ENCODE data around the gene NFS1. TPM values are rescaled to one million over a fixed set of nuclear protein-coding genes. Genes with fewer than 3 reads are reported as not detected.
A peak's percentile ranks its signal among the peaks of the same experiment; 100 is the strongest.

The NFS1 gene
- polyA plus RNA-seq, 1 of the 3 experiments (the other 2 are of a cell fraction): 75.6 TPM

DNA sequence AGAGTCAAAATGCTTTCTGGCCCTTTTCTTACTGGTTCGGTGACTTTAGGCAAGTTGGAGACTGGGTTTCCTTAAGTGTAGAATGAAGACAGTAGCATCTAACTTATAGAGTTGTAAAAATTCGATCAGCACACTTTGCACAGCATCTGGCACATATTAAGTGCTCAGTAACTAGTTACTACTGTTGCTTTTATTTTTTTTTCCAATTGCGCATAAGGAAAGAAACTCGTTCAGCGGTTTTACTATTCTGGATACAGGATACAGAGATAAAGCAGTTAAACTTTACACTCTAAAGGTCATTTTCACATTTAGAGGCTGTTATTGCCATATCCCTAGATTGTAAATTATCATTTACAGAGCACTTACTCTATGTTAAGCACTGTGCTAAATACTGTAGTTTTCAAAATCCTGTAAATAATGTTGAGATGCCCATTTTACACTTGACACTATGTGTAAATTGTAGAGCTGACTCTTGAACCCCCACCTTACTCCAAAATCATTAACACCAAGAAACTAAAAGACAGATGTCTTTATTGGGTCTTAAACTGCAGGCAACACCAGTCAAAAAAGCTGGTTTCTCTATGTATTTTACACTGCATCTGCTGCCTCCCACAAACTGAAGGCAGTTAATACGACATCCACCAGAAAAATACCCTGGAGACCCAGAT is 939 bp upstream of the NFS1 start:
- peak overlapping the region; percentile 92 for H3K4me2 ChIP-seq
- POLR2A ChIA-PET: interaction anchor here (0.8 to 2.1 kb wide), 3 partner anchors 11 to 42 kb away, joined by 3 to 17 read pairs (median 3); partner anchors contain the start of gene RBM39
- peaks cover 0 to 16% of the 10 kb centered on the region in 2 experiments; a peak in 3 of 4 replicates for H3K4me1 ChIP-seq (ENCODE audit: control insufficient read depth in 1 of 2, insufficient read depth in 2 of 2, low read depth in 1 of 2, low read length in 1 of 2)
- peaks cover 73% of the 10 kb centered on the region for H3K79me2 ChIP-seq (ENCODE audit: insufficient read depth)
- peaks cover 44 to 63% of the 10 kb centered on the region in 2 experiments for H3K36me3 ChIP-seq (replicated peaks in 1 of 2; ENCODE audit: control insufficient read depth in 1 of 2, insufficient read depth in 2 of 2, low read length in 1 of 2)
- H3K27ac ChIP-seq (ENCODE audit: low read depth in 2 of 2, low read length in 1 of 2): peak overlapping the region; percentile 88 to 89
- no peaks in the 10 kb centered on the region for H3K27me3 ChIP-seq (ENCODE audit: insufficient read depth)
- CTCF ChIA-PET: interaction anchor here (0.8 to 4.7 kb wide), 7 partner anchors 11 to 247 kb away, joined by 3 to 18 read pairs (median 5); partner anchors contain the start of genes CPNE1, RBM12 and RBM39
- no peaks in the 10 kb centered on the region for H3K9me3 ChIP-seq
- H4K20me1 ChIP-seq (ENCODE audit: insufficient read depth): peaks cover 26% of the 10 kb centered on the region
- TF ChIP-seq EZH2phosphoT487 (IDR thresholded peaks at IDR 0.05; ENCODE audit: borderline replicate concordance, low read depth): no peak
- TF ChIP-seq, protein P1, sequence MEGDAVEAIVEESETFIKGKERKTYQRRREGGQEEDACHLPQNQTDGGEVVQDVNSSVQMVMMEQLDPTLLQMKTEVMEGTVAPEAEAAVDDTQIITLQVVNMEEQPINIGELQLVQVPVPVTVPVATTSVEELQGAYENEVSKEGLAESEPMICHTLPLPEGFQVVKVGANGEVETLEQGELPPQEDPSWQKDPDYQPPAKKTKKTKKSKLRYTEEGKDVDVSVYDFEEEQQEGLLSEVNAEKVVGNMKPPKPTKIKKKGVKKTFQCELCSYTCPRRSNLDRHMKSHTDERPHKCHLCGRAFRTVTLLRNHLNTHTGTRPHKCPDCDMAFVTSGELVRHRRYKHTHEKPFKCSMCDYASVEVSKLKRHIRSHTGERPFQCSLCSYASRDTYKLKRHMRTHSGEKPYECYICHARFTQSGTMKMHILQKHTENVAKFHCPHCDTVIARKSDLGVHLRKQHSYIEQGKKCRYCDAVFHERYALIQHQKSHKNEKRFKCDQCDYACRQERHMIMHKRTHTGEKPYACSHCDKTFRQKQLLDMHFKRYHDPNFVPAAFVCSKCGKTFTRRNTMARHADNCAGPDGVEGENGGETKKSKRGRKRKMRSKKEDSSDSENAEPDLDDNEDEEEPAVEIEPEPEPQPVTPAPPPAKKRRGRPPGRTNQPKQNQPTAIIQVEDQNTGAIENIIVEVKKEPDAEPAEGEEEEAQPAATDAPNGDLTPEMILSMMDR (IDR thresholded peaks at IDR 0.05): no peak
- TF ChIP-seq RXRA (IDR thresholded peaks at IDR 0.05; ENCODE audit: borderline replicate concordance, low read depth): no peak
- TF ChIP-seq RAD21 (IDR thresholded peaks at IDR 0.05; ENCODE audit: low read length): no peak
- TF ChIP-seq MEF2A (IDR thresholded peaks at IDR 0.05; ENCODE audit: borderline replicate concordance, low read depth): no peak
- TF ChIP-seq TEAD4 (IDR thresholded peaks at IDR 0.05; ENCODE audit: borderline replicate concordance, insufficient read depth): no peak
- TF ChIP-seq EP300 (IDR thresholded peaks at IDR 0.05; ENCODE audit: borderline replicate concordance in 1 of 2, low read depth in 1 of 2, low read length in 1 of 2): no peak
- TF ChIP-seq MAX (IDR thresholded peaks at IDR 0.05; ENCODE audit: low read depth): no peak
- no peaks in the 10 kb centered on the region for H3K9me2 ChIP-seq
- peak overlapping the region; percentile 82 to 90 for H3K4me3 ChIP-seq (ENCODE audit: low read depth in 2 of 2, low read length in 1 of 2)
- H3K9ac ChIP-seq: peak overlapping the region; percentile 95
- DNase-seq: no peak
- WGBS (ENCODE audit: low lambda C conversion rate): 22% methylated on average over 6 of the region's 6 CpGs
- H2AFZ ChIP-seq (ENCODE audit: low read depth): peak overlapping the region; percentile 97; the same call in 1 of the 2 replicates
- H3F3A ChIP-seq (replicated peaks; ENCODE audit: insufficient read depth): peaks cover 53% of the 10 kb centered on the region

DNA sequence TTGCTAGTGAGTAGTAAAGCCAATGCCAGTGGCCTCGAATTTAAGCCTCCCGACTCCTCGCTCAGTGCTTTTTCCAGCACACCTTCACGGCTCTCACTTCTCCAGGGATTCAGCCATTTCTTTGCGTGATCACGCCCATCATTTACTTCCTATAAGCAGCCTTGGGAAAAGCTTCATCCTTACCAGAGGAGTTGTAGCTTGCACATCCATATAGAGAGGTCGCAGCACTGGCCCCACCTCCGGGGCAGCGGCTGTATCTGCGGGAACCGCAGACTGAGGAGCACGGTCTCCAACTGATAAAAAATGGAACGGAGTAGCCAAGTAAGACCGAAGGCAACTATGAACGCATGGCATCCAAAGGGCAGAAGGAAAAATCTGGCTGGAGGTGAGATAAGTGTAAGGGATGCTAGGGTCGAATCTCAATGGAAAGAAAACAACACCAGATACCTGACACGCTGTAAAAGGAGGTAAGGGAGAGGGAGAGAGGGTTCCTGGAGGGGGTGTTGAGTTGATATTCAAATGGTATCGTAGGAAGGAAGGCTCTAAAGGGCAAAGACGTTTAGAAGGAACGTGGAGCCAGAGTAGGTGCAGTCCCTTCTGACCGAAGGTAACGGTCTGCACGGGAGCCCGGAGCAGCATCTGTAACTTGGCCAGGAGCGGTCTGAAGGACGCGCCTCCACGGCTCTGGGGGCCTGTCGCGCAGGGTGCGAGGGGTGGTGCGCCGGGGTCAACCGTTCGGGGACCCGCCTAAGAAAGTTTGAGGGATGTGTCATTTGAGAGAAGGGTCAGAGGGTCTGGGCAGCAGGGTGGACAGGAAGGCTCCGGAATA is 640 bp downstream of the NFS1 start:
- ChIA-PET CTCF (interaction anchor here (1.0 to 4.7 kb wide), 4 partner anchors 13 to 187 kb away, joined by 3 to 18 read pairs (median 8); partner anchors contain the start of genes CPNE1 and RBM12), POLR2A (interaction anchor here (0.6 to 2.1 kb wide), 3 partner anchors 44 to 82 kb away, joined by 3 to 17 read pairs (median 5); partner anchors contain the start of gene RBM39)
- peaks cover 38% of the 10 kb centered on the region for H3F3A ChIP-seq (replicated peaks; ENCODE audit: insufficient read depth)
- H3K9me2 ChIP-seq: no peaks in the 10 kb centered on the region
- H3K4me1 ChIP-seq (ENCODE audit: control insufficient read depth in 1 of 2, insufficient read depth in 2 of 2, low read depth in 1 of 2, low read length in 1 of 2): peaks cover 0 to 16% of the 10 kb centered on the region in 2 experiments; a peak in 3 of 4 replicates
- H3K9ac ChIP-seq: peak overlapping the region; percentile 95
- H3K36me3 ChIP-seq (replicated peaks in 1 of 2; ENCODE audit: control insufficient read depth in 1 of 2, insufficient read depth in 2 of 2, low read length in 1 of 2): peaks cover 31 to 63% of the 10 kb centered on the region in 2 experiments
- peak; percentile 57 for DNase-seq
- H4K20me1 ChIP-seq (ENCODE audit: insufficient read depth): peaks cover 11% of the 10 kb centered on the region
- 15% methylated on average over 23 of the region's 37 CpGs for WGBS (ENCODE audit: low lambda C conversion rate)
- peak overlapping the region; percentile 92 for H3K4me2 ChIP-seq
- H3K27me3 ChIP-seq (ENCODE audit: insufficient read depth): no peaks in the 10 kb centered on the region
- H2AFZ ChIP-seq (ENCODE audit: low read depth): peak overlapping the region; percentile 97
- TF ChIP-seq MAX (IDR thresholded peaks at IDR 0.05; ENCODE audit: low read depth) (no peak), ELF1 (IDR thresholded peaks at IDR 0.05) (no peak), JUND (IDR thresholded peaks at IDR 0.05) (no peak), REST (IDR thresholded peaks at IDR 0.05; ENCODE audit: low read depth, low read length) (no peak), FOXM1 (IDR thresholded peaks at IDR 0.05; ENCODE audit: low read depth) (no peak), GABPA (IDR thresholded peaks at IDR 0.05; ENCODE audit: low read depth) (0 out of 2 replicates have a peak, but pooled peaks have one; percentile 9)
- H3K27ac ChIP-seq (ENCODE audit: low read depth in 2 of 2, low read length in 1 of 2): peak overlapping the region; percentile 88 to 89
- peak overlapping the region; percentile 82 to 90 for H3K4me3 ChIP-seq (ENCODE audit: low read depth in 2 of 2, low read length in 1 of 2)
- peaks cover 59% of the 10 kb centered on the region; the same call in 1 of the 2 replicates for H3K79me2 ChIP-seq (ENCODE audit: insufficient read depth)
- no peaks in the 10 kb centered on the region for H3K9me3 ChIP-seq
